Stomach (tissue), 9 donors: ENCODE results near the gene TBC1D10A. TPM values are rescaled to one million over a fixed set of nuclear protein-coding genes. Genes with fewer than 3 reads are reported as not detected.

Source experiments
- DNase-seq, 2 donors: peaks; one replicate each; pipeline versions ENCODE4 v3.0.0 to v3.0.0-alpha.2; 2013 to 2019
- H3K27ac ChIP-seq, 5 donors: fragments of 200-600 bp in 4 of 5; sonication (generic) in 4 of 5; one replicate each; pipeline ENCODE4 v1.5.1; 2013 to 2019; ENCODE audit warnings: mild to moderate bottlenecking in 1 of 5, moderate library complexity in 1 of 5
- H3K27me3 ChIP-seq, 3 donors: fragments of 200-600 bp; sonication (generic); one replicate each; pipeline ENCODE4 v1.5.1; 2017 to 2019; ENCODE audit warnings: mixed run types in 1 of 3
- H3K36me3 ChIP-seq, 4 donors: fragments of 200-600 bp; sonication (generic); 1 replicate in 3 of 4; 2 replicates in 1 of 4; pipeline ENCODE4 v1.5.1; 2016 to 2019
- H3K4me1 ChIP-seq, 4 donors: fragments of 200-600 bp; sonication (generic); one replicate each; pipeline ENCODE4 v1.5.1; 2016 to 2019
- H3K4me3 ChIP-seq, 4 donors: fragments of 200-600 bp; sonication (generic) in 3 of 4; one replicate each; pipeline ENCODE4 v1.5.1; 2016 to 2019; ENCODE audit warnings: mild to moderate bottlenecking in 1 of 4
- H3K9me3 ChIP-seq, 4 donors: fragments of 200-600 bp; sonication (generic); one replicate each; pipeline ENCODE4 v1.5.1; 2016 to 2019
- EP300 ChIP-seq: sonication (generic); formaldehyde crosslinking; IDR thresholded peaks from one replicate; pipeline ENCODE4 v1.6.1; 2017; ENCODE audit warnings: antibody characterized with exemption
- POLR2A ChIP-seq, 4 donors: fragments of 450-650 bp; IDR thresholded peaks; one replicate each; pipeline ENCODE4 v1.6.1; 2016; ENCODE audit warnings: antibody characterized with exemption in 4 of 4, control low read depth in 2 of 4, mild to moderate bottlenecking in 1 of 4, moderate library complexity in 1 of 4
- POLR2AphosphoS5 ChIP-seq, 3 donors: sonication (generic); formaldehyde crosslinking; IDR thresholded peaks; one replicate each; pipeline ENCODE4 v1.6.1; 2016; ENCODE audit warnings: antibody characterized with exemption in 3 of 3
- WGBS, 5 donors: extraction: QIAGEN DNeasy Blood & Tissue Kit in 3 of 5; methylation state at CpG; one replicate each; pipeline versions ENCODE4 v1.1.5 to v1.1.7; 2013 to 2018; 5-methylcytosine and 5-hydroxymethylcytosine counted together
- intact Hi-C: fragments of 100-400 bp; cut with DNase I; formaldehyde crosslinking; loops from one replicate; pipeline ENCODE4 v1.15.1; 2023; ENCODE audit warnings: low total_unique reads
- polyA plus RNA-seq, 3 donors: library from polyadenylated mRNA; stranded (reverse); fragments of 200-250 nt; gene quantifications; one replicate each; pipeline ENCODE4 v1.2.3, GENCODE V29; 2013
- total RNA-seq, 5 donors: library from RNA; depleted of rRNA; stranded (reverse); fragments of >200 nt; gene quantifications; one replicate each; pipeline versions ENCODE4 v1.1.0 to v1.2.3, GENCODE V29; 2014 to 2016
- TF ChIP-seq, protein P1 (sequence below), 7 experiments: fragments of 450-650 bp in 4 of 7; fragments of 200-600 bp in 3 of 7; sonication (generic) in 3 of 7; IDR thresholded peaks; one replicate each; pipeline ENCODE4 v1.5.1; 2016 to 2019; ENCODE audit warnings: antibody characterized with exemption in 7 of 7, control low read depth in 2 of 7, mild to moderate bottlenecking in 1 of 7
- donor health status: healthy with polysubstance abuse.
- donor health status: Bipolar disorder and iron deficiency.
- donor health status: healthy.

TBC1D10A gene
- total and polyA plus RNA-seq, 8 donors = 2.2 to 24.5 (median 18.0) TPM

DNA sequence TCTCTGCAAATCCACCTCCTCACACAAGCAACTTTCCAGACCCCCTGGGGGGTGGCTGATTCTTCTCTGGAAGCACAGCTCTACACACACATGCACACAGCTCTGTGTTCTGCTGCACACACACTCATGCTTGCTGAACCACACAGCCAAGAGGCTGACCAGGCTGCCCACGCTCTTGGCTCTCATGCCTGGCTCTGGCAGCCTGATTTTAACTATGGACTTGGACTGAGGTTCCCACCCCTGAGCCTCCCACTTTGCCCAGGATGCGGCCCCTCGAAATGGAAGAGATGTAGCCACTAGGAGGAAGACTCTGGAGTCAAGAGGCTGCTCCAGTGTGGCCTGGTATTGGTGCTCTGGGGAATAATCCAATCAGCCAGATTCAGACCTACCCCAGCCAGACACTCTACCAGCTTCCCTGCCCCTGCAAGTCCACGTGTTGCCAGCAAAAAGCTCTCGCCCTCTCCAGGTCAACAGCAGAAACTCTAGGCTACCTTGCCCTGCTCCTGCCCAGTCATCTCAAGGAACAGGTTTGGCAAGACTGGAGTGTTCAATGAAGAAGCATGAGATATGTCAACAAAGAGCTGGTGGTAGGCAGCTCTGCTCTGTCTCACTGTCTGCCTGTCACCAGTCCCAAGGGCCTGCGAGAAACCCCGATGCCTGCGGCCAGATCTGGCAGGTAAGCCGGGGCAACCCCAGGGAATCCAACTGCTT, 28.6 kb downstream of the TBC1D10A start:
- Histone ChIP-seq H3K9me3 (no peaks in the 10 kb centered on the region), H3K27ac (peak overlapping the region; percentile 33 to 78 (median 61)), H3K4me1 (peaks cover 42 to 65% (median 59%) of the 10 kb centered on the region in 4 donors), H3K36me3 (peaks cover 50 to 98% (median 96%) of the 10 kb centered on the region in 4 donors), H3K4me3 (no peak overlapping the region), H3K27me3 (no peaks in the 10 kb centered on the region)
- WGBS, 5 donors = 37 to 57% (median 50%) methylated on average over 6 to 9 of the region's 9 CpGs
- peak; percentile 78 to 90 for DNase-seq
- intact Hi-C loops = no loop called here
- TF ChIP-seq POLR2AphosphoS5 (IDR thresholded peaks at IDR 0.05) (peak in 2 of 3 donors; percentile 64 to 78), POLR2A (IDR thresholded peaks at IDR 0.05) (no peak), EP300 (no peak)
- TF ChIP-seq, protein P1, sequence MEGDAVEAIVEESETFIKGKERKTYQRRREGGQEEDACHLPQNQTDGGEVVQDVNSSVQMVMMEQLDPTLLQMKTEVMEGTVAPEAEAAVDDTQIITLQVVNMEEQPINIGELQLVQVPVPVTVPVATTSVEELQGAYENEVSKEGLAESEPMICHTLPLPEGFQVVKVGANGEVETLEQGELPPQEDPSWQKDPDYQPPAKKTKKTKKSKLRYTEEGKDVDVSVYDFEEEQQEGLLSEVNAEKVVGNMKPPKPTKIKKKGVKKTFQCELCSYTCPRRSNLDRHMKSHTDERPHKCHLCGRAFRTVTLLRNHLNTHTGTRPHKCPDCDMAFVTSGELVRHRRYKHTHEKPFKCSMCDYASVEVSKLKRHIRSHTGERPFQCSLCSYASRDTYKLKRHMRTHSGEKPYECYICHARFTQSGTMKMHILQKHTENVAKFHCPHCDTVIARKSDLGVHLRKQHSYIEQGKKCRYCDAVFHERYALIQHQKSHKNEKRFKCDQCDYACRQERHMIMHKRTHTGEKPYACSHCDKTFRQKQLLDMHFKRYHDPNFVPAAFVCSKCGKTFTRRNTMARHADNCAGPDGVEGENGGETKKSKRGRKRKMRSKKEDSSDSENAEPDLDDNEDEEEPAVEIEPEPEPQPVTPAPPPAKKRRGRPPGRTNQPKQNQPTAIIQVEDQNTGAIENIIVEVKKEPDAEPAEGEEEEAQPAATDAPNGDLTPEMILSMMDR (IDR thresholded peaks at IDR 0.05) = peak in 1 of 7 experiments; percentile 8

DNA sequence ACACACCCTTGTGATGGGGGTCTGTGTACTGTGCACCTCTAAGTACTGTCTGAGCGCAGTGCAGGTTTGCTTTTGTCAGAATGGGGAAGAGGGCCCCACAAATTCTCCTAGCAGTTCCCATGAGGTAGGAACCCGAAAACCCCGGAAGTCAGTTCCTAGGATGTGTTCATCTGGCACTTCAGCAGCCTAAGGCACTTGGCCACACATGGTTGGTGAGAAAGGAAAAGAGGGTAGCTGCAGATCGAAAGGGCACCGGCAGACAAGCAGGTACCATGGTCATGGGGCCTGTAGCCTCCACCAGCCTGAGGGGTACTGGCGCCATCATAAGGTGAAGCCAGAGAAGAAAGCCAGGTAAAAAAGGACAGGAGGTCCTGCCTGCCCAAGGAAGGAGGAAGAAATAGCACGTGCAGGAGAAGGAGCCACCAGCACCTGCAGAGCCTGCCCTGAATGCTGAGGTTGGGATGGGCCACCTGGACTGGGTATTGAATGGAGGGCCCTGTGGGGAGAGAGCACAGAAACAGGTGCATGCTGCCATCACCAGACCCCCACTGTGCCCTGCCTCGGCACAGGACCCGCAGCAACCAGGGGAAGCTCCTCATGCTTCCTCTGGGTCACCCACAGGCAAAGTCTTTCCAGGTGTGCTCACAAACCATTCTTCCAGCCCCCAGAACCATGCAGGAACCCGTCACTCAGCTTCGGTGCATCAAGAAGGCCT, 29.3 kb downstream of the TBC1D10A start:
- no peak for TF ChIP-seq POLR2AphosphoS5 (IDR thresholded peaks at IDR 0.05)
- TF ChIP-seq, protein P1 (IDR thresholded peaks at IDR 0.05) = no peak
- no peak for TF ChIP-seq EP300
- no peak for TF ChIP-seq POLR2A (IDR thresholded peaks at IDR 0.05)
- H3K9me3 ChIP-seq = no peaks in the 10 kb centered on the region
- H3K27ac ChIP-seq = peak overlapping the region; percentile 8 to 78 (median 61)
- peaks cover 34 to 60% (median 52%) of the 10 kb centered on the region in 4 donors for H3K4me1 ChIP-seq
- WGBS, 5 donors = 77 to 86% (median 81%) methylated on average over 11 of the region's 11 CpGs
- H3K4me3 ChIP-seq = no peak overlapping the region
- no peak for DNase-seq
- H3K27me3 ChIP-seq = no peaks in the 10 kb centered on the region
- peaks cover 57 to 100% (median 100%) of the 10 kb centered on the region in 4 donors for H3K36me3 ChIP-seq
- intact Hi-C loops = no loop called here

- peaks cover 62 to 100% (median 100%) of the 10 kb centered on the region in 4 donors for H3K36me3 ChIP-seq
- no peaks in the 10 kb centered on the region for H3K9me3 ChIP-seq
- peaks cover 33 to 60% (median 49%) of the 10 kb centered on the region in 4 donors for H3K4me1 ChIP-seq
- peak in 1 of 2 donors; percentile 41 for DNase-seq
- TF ChIP-seq, protein P1 (IDR thresholded peaks at IDR 0.05) = no peak
- TF ChIP-seq POLR2AphosphoS5 (IDR thresholded peaks at IDR 0.05) = no peak
- TF ChIP-seq EP300 = no peak
- TF ChIP-seq POLR2A (IDR thresholded peaks at IDR 0.05) = no peak
- peak overlapping the region in 3 of 5 donors; percentile 59 to 78 (median 76) for H3K27ac ChIP-seq
- 45 to 68% (median 63%) methylated on average over 3 of the region's 3 CpGs for WGBS, 5 donors
- H3K27me3 ChIP-seq = no peaks in the 10 kb centered on the region
- intact Hi-C loops = no loop called here
- no peak overlapping the region for H3K4me3 ChIP-seq
These were observed 29.9 kb downstream of the TBC1D10A start for GRCh38 chr22:30296833-30297232.

GRCh38 chr22:30296324-30296723, 30.4 kb downstream of the TBC1D10A start:
- Histone ChIP-seq H3K4me3 (no peak overlapping the region), H3K4me1 (peaks cover 33 to 60% (median 49%) of the 10 kb centered on the region in 4 donors), H3K36me3 (peaks cover 62 to 99% (median 98%) of the 10 kb centered on the region in 4 donors), H3K9me3 (no peaks in the 10 kb centered on the region), H3K27ac (peak overlapping the region in 2 of 5 donors; percentile 5 to 78), H3K27me3 (no peaks in the 10 kb centered on the region)
- 88 to 94% (median 92%) methylated on average over 4 of the region's 4 CpGs for WGBS, 5 donors
- no peak for DNase-seq
- TF ChIP-seq POLR2A (IDR thresholded peaks at IDR 0.05) (no peak), POLR2AphosphoS5 (IDR thresholded peaks at IDR 0.05) (no peak), EP300 (no peak)
- TF ChIP-seq, protein P1 (IDR thresholded peaks at IDR 0.05) = no peak
- intact Hi-C loops = no loop called here
